Liver (tissue), 3 donors: ENCODE data around the gene TIGD2.

Experiments used
- ATF3 ChIP-seq: IDR thresholded peaks from 2 replicates; pipeline ENCODE4 v1.6.1; 2016; ENCODE audit warnings: antibody characterized with exemption
- CTCF ChIP-seq: fragments of 150-350 bp; IDR thresholded peaks from 2 replicates; pipeline ENCODE4 v1.5.1; 2017; ENCODE audit warnings: improper control_type of control experiment, low read depth, low read length; ENCODE audit not compliant: missing input control
- GABPA ChIP-seq, 2 donors: IDR thresholded peaks in 1 of 2; conservative IDR thresholded peaks in 1 of 2; 2 replicates each; pipeline ENCODE4 v1.6.1; 2016; ENCODE audit warnings: antibody characterized with exemption in 2 of 2, mild to moderate bottlenecking in 1 of 2, moderate library complexity in 1 of 2
- MAX ChIP-seq: IDR thresholded peaks from 2 replicates; pipeline ENCODE4 v1.6.1; 2016; ENCODE audit warnings: antibody characterized with exemption
- RAD21 ChIP-seq, 2 donors: IDR thresholded peaks; 2 replicates each; pipeline ENCODE4 v1.6.1; 2016; ENCODE audit warnings: antibody characterized with exemption in 2 of 2, mild to moderate bottlenecking in 2 of 2
- REST ChIP-seq: IDR thresholded peaks from 2 replicates; pipeline ENCODE4 v1.6.1; 2016; ENCODE audit warnings: antibody characterized with exemption, mild to moderate bottlenecking
- SP1 ChIP-seq: IDR thresholded peaks from 2 replicates; pipeline ENCODE4 v1.6.1; 2018; ENCODE audit warnings: antibody characterized with exemption, mild to moderate bottlenecking
- YY1 ChIP-seq: IDR thresholded peaks from 2 replicates; pipeline ENCODE4 v1.6.1; 2016; ENCODE audit warnings: antibody characterized with exemption, mild to moderate bottlenecking
- donor health status: healthy.
- donor health status: healthy.

- TF ChIP-seq CTCF (no peak), REST (no peak), MAX (no peak), YY1 (no peak), SP1 (no peak), ATF3 (no peak), GABPA (IDR thresholded peaks at IDR 0.05 in 1 of 2, conservative IDR thresholded peaks at IDR 0.05 in 1 of 2) (no peak), RAD21 (IDR thresholded peaks at IDR 0.05) (no peak)
Observed at GRCh38 chr4:89137695-89138094, 26.4 kb downstream of the TIGD2 start.
